Mesenchymal stem cell (in vitro differentiated cells and primary cell): Measurements from ENCODE around the gene CAMK1D.

Source experiments
- DNase-seq: peaks from one replicate; pipeline ENCODE4 v3.0.0-alpha.2; 2013
- H2AFZ ChIP-seq: one replicate; pipeline ENCODE4 v1.6.1; 2013; ENCODE audit warnings: low read depth, mild to moderate bottlenecking, control low read depth, inconsistent platforms, low read length, moderate library complexity
- H2AK5ac ChIP-seq: 2 replicates; pipeline ENCODE4 v1.6.1; 2013; ENCODE audit warnings: low read length, moderate library complexity, mild to moderate bottlenecking, inconsistent platforms; ENCODE audit not compliant: severe bottlenecking
- H2BK120ac ChIP-seq: one replicate; pipeline ENCODE4 v1.6.1; 2013; ENCODE audit warnings: low read depth, mild to moderate bottlenecking, inconsistent platforms, low read length, moderate library complexity
- H2BK12ac ChIP-seq, 2 experiments: one replicate each; pipeline ENCODE4 v1.6.1; 2013; ENCODE audit warnings: inconsistent platforms in 2 of 2, low read length in 2 of 2, mild to moderate bottlenecking in 2 of 2, moderate library complexity in 2 of 2, control low read depth in 1 of 2
- H2BK15ac ChIP-seq: one replicate; pipeline ENCODE4 v1.6.1; 2013; ENCODE audit warnings: mild to moderate bottlenecking, low read depth, inconsistent platforms; ENCODE audit not compliant: poor library complexity, severe bottlenecking
- H2BK5ac ChIP-seq: 2 replicates; pipeline ENCODE4 v1.6.1; 2013; ENCODE audit warnings: low read depth, mild to moderate bottlenecking, low read length, control low read depth, inconsistent platforms; ENCODE audit not compliant: poor library complexity, severe bottlenecking
- H3K14ac ChIP-seq, 2 experiments: one replicate each; pipeline ENCODE4 v1.6.1; 2013; ENCODE audit warnings: inconsistent platforms in 2 of 2, low read length in 2 of 2, control low read depth in 1 of 2, mild to moderate bottlenecking in 1 of 2, moderate library complexity in 1 of 2
- H3K18ac ChIP-seq, 2 experiments: one replicate each; pipeline ENCODE4 v1.6.1; 2013; ENCODE audit warnings: inconsistent platforms in 2 of 2, low read length in 2 of 2, control low read depth in 1 of 2, low read depth in 1 of 2, mild to moderate bottlenecking in 1 of 2
- H3K23ac ChIP-seq, 2 experiments: one replicate each; pipeline ENCODE4 v1.6.1; 2013; ENCODE audit warnings: inconsistent platforms in 2 of 2, low read length in 2 of 2, mild to moderate bottlenecking in 2 of 2, moderate library complexity in 2 of 2, control low read depth in 1 of 2
- H3K27ac ChIP-seq: 2 replicates; pipeline ENCODE4 v1.5.1; 2013; ENCODE audit warnings: mild to moderate bottlenecking, moderate library complexity, low read length, control low read depth, inconsistent platforms; ENCODE audit not compliant: poor library complexity, severe bottlenecking
- H3K27me3 ChIP-seq, 2 experiments: 2 replicates each; pipeline versions ENCODE4 v1.6.1 to v1.7.0; 2013; ENCODE audit warnings: low read length in 2 of 2, mild to moderate bottlenecking in 2 of 2, moderate library complexity in 2 of 2, control low read depth in 1 of 2, inconsistent platforms in 1 of 2; ENCODE audit not compliant: control insufficient read depth in 1 of 2, insufficient read depth in 1 of 2
- H3K36me3 ChIP-seq, 2 experiments: 2 replicates each; pipeline versions ENCODE4 v1.6.1 to v1.7.0; 2013; ENCODE audit warnings: low read length in 2 of 2, control low read depth in 1 of 2, inconsistent platforms in 1 of 2, low read depth in 1 of 2, mild to moderate bottlenecking in 1 of 2; ENCODE audit not compliant: insufficient read depth in 2 of 2, control insufficient read depth in 1 of 2
- H3K4ac ChIP-seq, 2 experiments: one replicate each; pipeline ENCODE4 v1.6.1; 2013; ENCODE audit warnings: inconsistent platforms in 2 of 2, low read length in 2 of 2, mild to moderate bottlenecking in 2 of 2, moderate library complexity in 2 of 2, control low read depth in 1 of 2, low read depth in 1 of 2
- H3K4me1 ChIP-seq: 2 replicates; pipeline ENCODE4 v1.6.1; 2013; ENCODE audit warnings: low read depth, low read length, control low read depth; ENCODE audit not compliant: control insufficient read depth, insufficient read depth
- H3K4me2 ChIP-seq: 2 replicates; pipeline ENCODE4 v1.6.1; 2013; ENCODE audit warnings: low read length, mild to moderate bottlenecking, inconsistent platforms; ENCODE audit not compliant: poor library complexity, severe bottlenecking
- H3K4me3 ChIP-seq, 2 experiments: 2 replicates each; pipeline versions ENCODE4 v1.5.1 to v1.7.0; 2013; ENCODE audit warnings: low read length in 2 of 2, mild to moderate bottlenecking in 2 of 2, control low read depth in 1 of 2, low read depth in 1 of 2; ENCODE audit not compliant: insufficient read depth in 1 of 2
- H3K79me1 ChIP-seq: replicated peaks from 2 replicates; pipeline ENCODE4 v1.6.1; 2013; ENCODE audit warnings: mild to moderate bottlenecking, control low read depth, low read length, inconsistent platforms; ENCODE audit not compliant: poor library complexity, severe bottlenecking
- H3K9ac ChIP-seq: 2 replicates; pipeline ENCODE4 v1.7.0; 2013; ENCODE audit warnings: mild to moderate bottlenecking, low read length, moderate library complexity
- H3K9me3 ChIP-seq: 2 replicates; pipeline ENCODE4 v1.7.0; 2013; ENCODE audit warnings: mild to moderate bottlenecking, low read length; ENCODE audit not compliant: control insufficient read depth
- H4K8ac ChIP-seq: one replicate; pipeline ENCODE4 v1.6.1; 2013; ENCODE audit warnings: inconsistent platforms, mild to moderate bottlenecking, low read length, moderate library complexity
- H4K91ac ChIP-seq: one replicate; pipeline ENCODE4 v1.6.1; 2013; ENCODE audit warnings: mild to moderate bottlenecking, low read length, inconsistent platforms
- WGBS: methylation state at CpG from one replicate; pipeline ENCODE4 v1.1.7; 2013; ENCODE audit warnings: mixed read lengths; 5-methylcytosine and 5-hydroxymethylcytosine counted together

Gene CAMK1D

DNA sequence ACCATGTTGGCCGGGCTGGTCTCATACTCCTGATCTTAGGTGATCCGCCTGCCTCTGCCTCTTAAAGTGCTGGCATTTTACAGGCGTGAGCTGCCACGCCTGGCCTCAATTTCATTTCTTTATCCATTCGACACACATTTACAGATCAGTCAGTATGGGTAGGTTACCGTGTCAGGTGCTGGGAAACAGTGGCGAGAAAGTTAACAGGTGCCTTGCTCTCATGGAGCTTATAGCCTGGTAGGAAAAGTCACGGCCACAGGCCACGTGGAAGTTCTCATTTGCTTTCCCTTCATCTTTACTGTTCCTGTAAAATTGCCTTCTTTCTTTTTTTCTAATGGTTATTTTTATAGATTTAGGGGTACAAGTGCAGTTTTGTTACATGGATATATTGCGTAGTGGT, 2.6 kb upstream of the CAMK1D start:
- no peaks in the 10 kb centered on the region for H3K36me3 ChIP-seq
- H3K79me1 ChIP-seq: peaks cover 10% of the 10 kb centered on the region
- no peak overlapping the region for H2BK12ac ChIP-seq
- H3K4ac ChIP-seq: no peak overlapping the region
- peaks cover 15% of the 10 kb centered on the region for H3K4me1 ChIP-seq
- 92% methylated on average over 8 of the region's 10 CpGs for WGBS
- H3K27ac ChIP-seq: no peak overlapping the region
- H3K9me3 ChIP-seq: no peaks in the 10 kb centered on the region
- H3K4me2 ChIP-seq: no peak overlapping the region
- H4K8ac ChIP-seq: no peak overlapping the region
- no peak overlapping the region for H2BK15ac ChIP-seq
- peak overlapping the region; percentile 98 for H2AK5ac ChIP-seq
- no peak overlapping the region for H3K14ac ChIP-seq
- no peak overlapping the region for H2AFZ ChIP-seq
- no peak overlapping the region for H3K9ac ChIP-seq
- no peaks in the 10 kb centered on the region for H3K27me3 ChIP-seq
- H4K91ac ChIP-seq: no peak overlapping the region
- no peak overlapping the region for H3K23ac ChIP-seq
- DNase-seq: no peak
- H2BK120ac ChIP-seq: no peak overlapping the region
- H3K18ac ChIP-seq: no peak overlapping the region
- H3K4me3 ChIP-seq: no peak overlapping the region
- no peak overlapping the region for H2BK5ac ChIP-seq

DNA sequence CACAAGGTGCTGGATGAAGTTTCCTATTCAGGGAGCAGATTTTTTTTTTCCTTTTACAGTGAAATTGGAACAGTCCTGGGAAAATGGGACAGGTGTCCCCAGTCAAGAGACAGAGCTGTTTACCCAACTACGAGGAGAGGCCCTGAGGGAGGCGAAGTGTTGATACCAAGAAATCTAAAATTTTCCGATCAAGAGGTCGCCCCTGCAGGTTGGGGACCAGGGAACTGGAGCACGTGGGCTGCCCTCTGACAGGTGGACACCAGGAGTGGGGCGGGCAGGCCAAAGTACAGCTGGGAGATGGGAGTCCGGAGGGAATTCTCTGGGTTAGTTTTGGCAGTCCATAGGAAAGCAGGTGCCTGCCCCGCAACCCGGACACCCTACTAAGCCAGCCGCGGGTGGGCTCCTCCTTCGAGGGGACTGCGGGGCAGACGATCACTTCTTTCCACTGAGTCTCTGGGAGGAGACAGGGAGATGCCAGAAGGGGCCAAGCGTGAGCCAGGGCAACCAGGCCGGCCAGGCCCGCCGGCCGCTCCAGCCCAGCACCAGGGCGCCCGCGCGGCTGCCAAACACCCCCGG, 965 bp upstream of the CAMK1D start:
- Histone ChIP-seq H2BK12ac (peak overlapping the region in 1 of 2 experiments; percentile 58), H3K36me3 (no peaks in the 10 kb centered on the region), H3K23ac (no peak overlapping the region), H4K91ac (no peak overlapping the region), H4K8ac (no peak overlapping the region), H3K79me1 (peaks cover 10% of the 10 kb centered on the region), H3K4me1 (peaks cover 18% of the 10 kb centered on the region), H3K27ac (no peak overlapping the region), H2BK120ac (no peak overlapping the region), H3K14ac (no peak overlapping the region), H2BK15ac (no peak overlapping the region), H3K18ac (peak overlapping the region in 1 of 2 experiments; percentile 59), H3K27me3 (no peaks in the 10 kb centered on the region), H3K4ac (peak overlapping the region in 1 of 2 experiments; percentile 34), H3K9ac (peak overlapping the region; percentile 78), H2BK5ac (no peak overlapping the region), H3K9me3 (no peaks in the 10 kb centered on the region), H2AFZ (peak overlapping the region; percentile 74), H2AK5ac (no peak overlapping the region), H3K4me3 (peak overlapping the region; percentile 72 to 96), H3K4me2 (peak overlapping the region; percentile 83)
- WGBS: 29% methylated on average over 20 of the region's 24 CpGs
- DNase-seq: peak; percentile 31

DNA sequence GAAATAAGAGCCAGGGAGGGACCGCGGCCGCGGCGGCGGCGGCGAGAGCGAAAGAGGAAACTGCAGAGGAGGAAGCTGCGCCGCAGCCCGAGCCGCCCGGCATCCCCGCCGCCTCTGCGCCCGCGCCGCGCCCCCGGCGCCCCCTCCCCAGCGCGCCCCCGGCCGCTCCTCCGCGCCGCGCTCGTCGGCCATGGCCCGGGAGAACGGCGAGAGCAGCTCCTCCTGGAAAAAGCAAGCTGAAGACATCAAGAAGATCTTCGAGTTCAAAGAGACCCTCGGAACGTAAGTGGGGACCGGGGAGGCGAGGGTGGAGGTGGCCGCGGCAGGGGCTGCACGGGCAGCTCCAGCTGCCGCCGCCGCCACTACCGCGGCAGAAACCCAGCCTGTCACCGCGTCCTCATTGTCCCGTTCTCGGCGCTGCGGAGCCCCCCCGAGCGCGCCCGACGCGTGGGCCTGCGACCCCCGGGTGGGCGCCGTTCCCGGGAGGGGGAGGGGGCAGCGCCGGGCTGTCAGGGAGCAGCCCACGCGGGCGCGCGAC, 351 bp downstream of the CAMK1D start:
- Histone ChIP-seq H3K14ac (peak overlapping the region in 1 of 2 experiments; percentile 94), H3K23ac (peak overlapping the region in 1 of 2 experiments; percentile 92), H2BK15ac (peak overlapping the region; percentile 60), H3K4me2 (peak overlapping the region; percentile 66), H3K27me3 (no peaks in the 10 kb centered on the region), H3K4me3 (peak overlapping the region; percentile 95 to 96), H3K9me3 (no peaks in the 10 kb centered on the region), H4K91ac (no peak overlapping the region), H3K27ac (no peak overlapping the region), H2BK12ac (peak overlapping the region in 1 of 2 experiments; percentile 61), H3K4me1 (peaks cover 20% of the 10 kb centered on the region), H2BK5ac (no peak overlapping the region), H3K36me3 (no peaks in the 10 kb centered on the region), H2AK5ac (no peak overlapping the region), H2BK120ac (no peak overlapping the region), H3K79me1 (peaks cover 10% of the 10 kb centered on the region), H2AFZ (peak overlapping the region; percentile 8), H3K9ac (peak overlapping the region; percentile 89), H4K8ac (peak overlapping the region; percentile 66), H3K18ac (peak overlapping the region; percentile 7 to 96), H3K4ac (peak overlapping the region; percentile 63 to 64)
- 0% methylated on average over 33 of the region's 73 CpGs for WGBS
- no peak for DNase-seq

DNA sequence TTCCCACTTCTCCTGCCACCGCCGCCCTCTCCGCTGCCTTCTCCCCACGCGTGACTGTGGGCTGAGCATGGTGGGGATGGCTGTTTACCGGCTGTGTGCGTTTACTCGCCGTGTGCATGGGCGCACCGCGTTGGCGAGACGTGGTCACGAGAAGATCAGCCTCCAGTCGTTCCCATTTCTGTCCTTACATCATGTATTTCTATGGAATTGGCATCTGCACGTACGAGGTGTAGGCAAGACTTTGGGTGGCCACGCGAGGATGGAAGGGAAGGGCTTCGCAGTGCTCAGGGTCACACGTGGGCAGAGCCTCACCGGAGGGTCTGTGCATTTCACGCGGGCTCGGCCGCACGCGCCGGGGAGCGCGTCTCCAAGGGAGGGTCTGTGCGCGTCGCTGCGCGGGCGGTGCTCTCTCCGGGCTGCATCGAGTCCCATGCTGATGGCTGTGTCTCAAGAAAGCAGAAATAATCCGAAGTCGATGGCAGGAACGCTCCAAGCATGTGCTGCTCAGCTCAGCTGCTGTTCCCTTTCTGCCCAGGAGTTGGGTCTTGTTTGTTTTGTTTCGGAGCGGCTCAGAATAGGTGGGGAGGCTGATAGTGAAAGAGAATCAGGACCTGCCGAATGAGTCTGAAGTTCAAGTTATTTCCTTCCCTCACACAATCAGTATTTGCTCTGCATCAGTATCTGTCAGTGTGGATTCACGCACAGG, 973 bp downstream of the CAMK1D start:
- Histone ChIP-seq H2AK5ac (no peak overlapping the region), H3K79me1 (peaks cover 10% of the 10 kb centered on the region), H2AFZ (peak overlapping the region; percentile 8), H2BK5ac (no peak overlapping the region), H3K4me2 (peak overlapping the region; percentile 66), H2BK15ac (peak overlapping the region; percentile 36), H2BK12ac (peak overlapping the region in 1 of 2 experiments; percentile 4), H3K4ac (peak overlapping the region; percentile 63 to 64), H3K36me3 (no peaks in the 10 kb centered on the region), H3K23ac (peak overlapping the region in 1 of 2 experiments; percentile 92), H3K4me3 (peak overlapping the region; percentile 95 to 96), H3K27ac (no peak overlapping the region), H4K91ac (no peak overlapping the region), H3K4me1 (peaks cover 20% of the 10 kb centered on the region), H4K8ac (peak overlapping the region; percentile 66), H3K18ac (peak overlapping the region; percentile 7 to 96), H2BK120ac (no peak overlapping the region), H3K27me3 (no peaks in the 10 kb centered on the region), H3K9me3 (no peaks in the 10 kb centered on the region), H3K14ac (peak overlapping the region in 1 of 2 experiments; percentile 94), H3K9ac (peak overlapping the region; percentile 89)
- DNase-seq: peak; percentile 71
- WGBS: under 1% methylated on average over 43 of the region's 47 CpGs
